H7 (cell line): ENCODE data around the gene PROK1. TPM values are rescaled to one million over a fixed set of nuclear protein-coding genes. Genes with fewer than 3 reads are reported as not detected.
A peak's percentile ranks its signal among the peaks of the same experiment; 100 is the strongest.

Experiments
- DNase-seq: peaks from one replicate; pipeline ENCODE4 v3.0.0; 2012
- H3K27me3 ChIP-seq: 2 replicates; pipeline ENCODE4 v1.6.0; 2011; ENCODE audit warnings: mild to moderate bottlenecking, low read length; ENCODE audit not compliant: control insufficient read depth, insufficient read depth
- H3K36me3 ChIP-seq: replicated peaks from 2 replicates; pipeline ENCODE4 v1.5.1; 2011; ENCODE audit warnings: low read length; ENCODE audit not compliant: control insufficient read depth, insufficient read depth
- H3K4me3 ChIP-seq: 2 replicates; pipeline ENCODE4 v1.5.1; 2011; ENCODE audit warnings: low read depth, mild to moderate bottlenecking, control low read depth, low read length, moderate library complexity; ENCODE audit not compliant: insufficient read depth
- total RNA-seq: library from RNA; depleted of rRNA; stranded (reverse); fragments of >200 nt; shearing (Covaris generic); gene quantifications from 2 replicates; pipeline ENCODE4 v1.2.3, GENCODE V29; 2014

PROK1 gene
- total RNA-seq, 1 experiment from 2014 or later: not detected

- DNase-seq: no peak
- H3K27me3 ChIP-seq: no peaks in the 10 kb centered on the region
- no peak overlapping the region for H3K4me3 ChIP-seq
- H3K36me3 ChIP-seq: no peaks in the 10 kb centered on the region
Observed at GRCh38 chr1:110465814-110466380, 14.9 kb downstream of the PROK1 start.

GRCh38 chr1:110466646-110467280, 15.8 kb downstream of the PROK1 start:
- Histone ChIP-seq H3K27me3 (no peaks in the 10 kb centered on the region), H3K36me3 (no peaks in the 10 kb centered on the region), H3K4me3 (no peak overlapping the region)
- DNase-seq: peak; percentile 15

- no peaks in the 10 kb centered on the region for H3K36me3 ChIP-seq
- no peaks in the 10 kb centered on the region for H3K27me3 ChIP-seq
- H3K4me3 ChIP-seq: no peak overlapping the region
- no peak for DNase-seq
Observed at GRCh38 chr1:110471131-110471530, 20.2 kb downstream of the PROK1 start.

- no peak for DNase-seq
- H3K27me3 ChIP-seq: no peaks in the 10 kb centered on the region
- H3K36me3 ChIP-seq: no peaks in the 10 kb centered on the region
- H3K4me3 ChIP-seq: no peak overlapping the region
Observed at GRCh38 chr1:110472546-110472945, 21.6 kb downstream of the PROK1 start.

GRCh38 chr1:110474444-110474843, 23.5 kb downstream of the PROK1 start:
- no peak for DNase-seq
- Histone ChIP-seq H3K27me3 (no peaks in the 10 kb centered on the region), H3K36me3 (no peaks in the 10 kb centered on the region), H3K4me3 (no peak overlapping the region)

- Histone ChIP-seq H3K36me3 (no peaks in the 10 kb centered on the region), H3K27me3 (no peaks in the 10 kb centered on the region; the same call in 1 of the 2 replicates), H3K4me3 (no peak overlapping the region)
- DNase-seq: peak; percentile 76
Observed at GRCh38 chr1:110475362-110476027, 24.5 kb downstream of the PROK1 start.

- no peak for DNase-seq
- H3K27me3 ChIP-seq: no peaks in the 10 kb centered on the region; the same call in 1 of the 2 replicates
- H3K4me3 ChIP-seq: no peak overlapping the region
- no peaks in the 10 kb centered on the region for H3K36me3 ChIP-seq
Observed at GRCh38 chr1:110476028-110476765, 25.2 kb downstream of the PROK1 start.

- H3K36me3 ChIP-seq: no peaks in the 10 kb centered on the region
- no peak overlapping the region for H3K4me3 ChIP-seq
- no peak for DNase-seq
Observed at GRCh38 chr1:110477041-110477440, 26.1 kb downstream of the PROK1 start.

GRCh38 chr1:110477445-110477957, 26.6 kb downstream of the PROK1 start:
- Histone ChIP-seq H3K4me3 (no peak overlapping the region), H3K36me3 (no peaks in the 10 kb centered on the region), H3K27me3 (no peaks in the 10 kb centered on the region; the same call in 1 of the 2 replicates)
- peak; percentile 72 for DNase-seq

More at GRCh38 chr1:110477041-110477440, 26.1 kb downstream of the PROK1 start:
- no peaks in the 10 kb centered on the region; the same call in 1 of the 2 replicates for H3K27me3 ChIP-seq

GRCh38 chr1:110477967-110478640, 27.2 kb downstream of the PROK1 start:
- H3K4me3 ChIP-seq: no peak overlapping the region
- H3K36me3 ChIP-seq: no peaks in the 10 kb centered on the region
- no peaks in the 10 kb centered on the region; the same call in 1 of the 2 replicates for H3K27me3 ChIP-seq
- DNase-seq: no peak

GRCh38 chr1:110478886-110479285, 27.9 kb downstream of the PROK1 start:
- Histone ChIP-seq H3K36me3 (no peaks in the 10 kb centered on the region), H3K27me3 (no peaks in the 10 kb centered on the region; the same call in none of the 2 replicates), H3K4me3 (no peak overlapping the region)
- DNase-seq: no peak

- Histone ChIP-seq H3K36me3 (no peaks in the 10 kb centered on the region), H3K4me3 (no peak overlapping the region), H3K27me3 (no peaks in the 10 kb centered on the region; the same call in none of the 2 replicates)
- DNase-seq: no peak
Observed at GRCh38 chr1:110480356-110481096, 29.6 kb downstream of the PROK1 start.

- Histone ChIP-seq H3K36me3 (no peaks in the 10 kb centered on the region), H3K27me3 (no peaks in the 10 kb centered on the region; the same call in none of the 2 replicates), H3K4me3 (no peak overlapping the region)
- no peak for DNase-seq
Observed at GRCh38 chr1:110481968-110482623, 31.1 kb downstream of the PROK1 start.
